GM21717 (cell line): ENCODE data around the gene SCYL3.
"Not testable (repeated sequence)": the region's sequence is repeated elsewhere in the genome, so short reads cannot be mapped to it uniquely, and the experiment has no call there.

ENCODE experiments used
- ATAC-seq: cut with Tn5 transposase; IDR thresholded peaks from one replicate; pipeline ENCODE4 v1.9.1; 2021; ENCODE audit warnings: mild to moderate bottlenecking, moderate library complexity; ENCODE audit not compliant: unreplicated experiment

The SCYL3 gene

GRCh38 chr1:169829671-169830070 is 64.0 kb downstream of the SCYL3 start:
- no peak for ATAC-seq

- ATAC-seq = no peak
These were observed 69.5 kb downstream of the SCYL3 start for GRCh38 chr1:169824153-169824552.

GRCh38 chr1:169821500-169821899 is 72.2 kb downstream of the SCYL3 start:
- no peak for ATAC-seq

GRCh38 chr1:169816617-169817016 is 77.1 kb downstream of the SCYL3 start:
- no peak for ATAC-seq

GRCh38 chr1:169814265-169814664 is 79.4 kb downstream of the SCYL3 start:
- ATAC-seq = no peak

- no peak for ATAC-seq
These were observed 81.6 kb downstream of the SCYL3 start for GRCh38 chr1:169812131-169812530.

GRCh38 chr1:169811418-169812035 is 82.2 kb downstream of the SCYL3 start:
- ATAC-seq = not testable (repeated sequence)

GRCh38 chr1:169809370-169810095 is 84.2 kb downstream of the SCYL3 start:
- no peak for ATAC-seq

- ATAC-seq = no peak
These were observed 88.8 kb downstream of the SCYL3 start for GRCh38 chr1:169804941-169805340.

GRCh38 chr1:169802888-169803287 is 90.8 kb downstream of the SCYL3 start:
- ATAC-seq = no peak
